BLaER1 treated with 17β-estradiol and CSF1 and Interleukin-3, amounts not matched to agents 10 nM and 100 nM (cell line): ENCODE data around the gene RNASET2.

Source experiments
- H3K27ac ChIP-seq, 11 experiments: shearing (Covaris generic); formaldehyde crosslinking; 2 replicates each; pipeline ENCODE4 v1.8.1; 2022
- H3K27me3 ChIP-seq, 11 experiments: shearing (Covaris generic); formaldehyde crosslinking; 2 replicates each; pipeline ENCODE4 v1.8.1; 2022
- H3K36me3 ChIP-seq, 11 experiments: shearing (Covaris generic); formaldehyde crosslinking; 2 replicates each; pipeline ENCODE4 v1.8.1; 2022
- H3K4me1 ChIP-seq, 10 experiments: shearing (Covaris generic); formaldehyde crosslinking; 2 replicates each; pipeline ENCODE4 v1.8.1; 2022
- H3K4me2 ChIP-seq, 11 experiments: shearing (Covaris generic); formaldehyde crosslinking; 2 replicates each; pipeline ENCODE4 v1.8.1; 2022
- H3K4me3 ChIP-seq, 10 experiments: shearing (Covaris generic); formaldehyde crosslinking; 2 replicates each; pipeline ENCODE4 v1.8.1; 2022
- H3K9ac ChIP-seq, 11 experiments: shearing (Covaris generic); formaldehyde crosslinking; 2 replicates each; pipeline ENCODE4 v1.8.1; 2022
- H3K9me3 ChIP-seq, 11 experiments: shearing (Covaris generic); formaldehyde crosslinking; replicated peaks in 1 of 11; 2 replicates each; pipeline ENCODE4 v1.8.1; 2022
- H4K20me1 ChIP-seq, 11 experiments: shearing (Covaris generic); formaldehyde crosslinking; 2 replicates each; pipeline ENCODE4 v1.8.1; 2022
- Cebpa-rat ChIP-seq, 11 experiments: shearing (Covaris generic); IDR thresholded peaks; 2 replicates each; pipeline ENCODE4 v1.8.1; 2022

RNASET2 gene

GRCh38 chr6:166956444-166957086 is at the start of gene RNASET2:
RNASET2 (minus strand) TSS chr6:166956550; CDS start chr6:166956182, 368 bp downstream.
- Histone ChIP-seq H3K36me3 (peaks cover 6 to 32% (median 21%) of the 10 kb centered on the region in 11 experiments; a peak in 17 of 22 replicates), H3K27me3 (no peaks in the 10 kb centered on the region), H3K4me3 (peak within 1 kb of the TSS; percentile 87 to 99 (median 94)), H3K9me3 (no peaks in the 10 kb centered on the region), H3K4me1 (peaks cover 75 to 86% (median 83%) of the 10 kb centered on the region in 10 experiments), H4K20me1 (peaks cover 32 to 37% (median 34%) of the 10 kb centered on the region in 11 experiments), H3K27ac (peak within 1 kb of the TSS; percentile 89 to 98 (median 94)), H3K4me2 (peak within 1 kb of the TSS; percentile 91 to 100 (median 99)), H3K9ac (peak within 1 kb of the TSS; percentile 87 to 93 (median 89))
- TF ChIP-seq Cebpa-rat (IDR thresholded peaks at IDR 0.05): no peak

GRCh38 chr6:167005350-167006159 is 49.2 kb upstream of the RNASET2 start:
- no peak overlapping the region for H3K9ac ChIP-seq
- H3K27ac ChIP-seq: no peak overlapping the region
- H3K27me3 ChIP-seq: no peaks in the 10 kb centered on the region
- peaks cover 32 to 100% (median 81%) of the 10 kb centered on the region in 11 experiments for H3K36me3 ChIP-seq
- no peak overlapping the region for H3K4me3 ChIP-seq
- peaks cover 0 to 20% (median 11%) of the 10 kb centered on the region in 11 experiments; a peak in 10 of 22 replicates for H4K20me1 ChIP-seq
- TF ChIP-seq Cebpa-rat (IDR thresholded peaks at IDR 0.05): no peak
- H3K9me3 ChIP-seq: no peaks in the 10 kb centered on the region
- no peak overlapping the region for H3K4me2 ChIP-seq
- H3K4me1 ChIP-seq: peaks cover 13 to 18% (median 14%) of the 10 kb centered on the region in 10 experiments

- Histone ChIP-seq H3K27me3 (no peaks in the 10 kb centered on the region), H3K27ac (no peak overlapping the region), H3K4me3 (peak overlapping the region; percentile 87 to 99 (median 98); a peak in 12 of 20 replicates)
These were observed 44.4 kb upstream of the RNASET2 start for GRCh38 chr6:167000759-167001158.

GRCh38 chr6:166999884-167000253 is 43.5 kb upstream of the RNASET2 start:
- H3K9me3 ChIP-seq: 0 out of 22 replicates have a peak, but pooled peaks cover 0 to 3% (median 0%) of the 10 kb centered on the region in 11 experiments
- TF ChIP-seq Cebpa-rat (IDR thresholded peaks at IDR 0.05): no peak
- peak overlapping the region; percentile 87 to 99 (median 98) for H3K4me3 ChIP-seq
- no peaks in the 10 kb centered on the region for H3K27me3 ChIP-seq
- H4K20me1 ChIP-seq: peaks cover 0 to 39% (median 21%) of the 10 kb centered on the region in 11 experiments; a peak in 15 of 22 replicates
- peak overlapping the region; percentile 82 to 92 (median 86) for H3K9ac ChIP-seq
- peak overlapping the region; percentile 50 to 82 (median 78); a peak in 21 of 22 replicates for H3K27ac ChIP-seq
- peaks cover 25 to 36% (median 30%) of the 10 kb centered on the region in 10 experiments for H3K4me1 ChIP-seq
- H3K4me2 ChIP-seq: peak overlapping the region; percentile 75 to 96 (median 81)
- H3K36me3 ChIP-seq: peaks cover 9 to 71% (median 50%) of the 10 kb centered on the region in 11 experiments; a peak in 20 of 22 replicates

More at GRCh38 chr6:167000759-167001158, 44.4 kb upstream of the RNASET2 start:
- TF ChIP-seq Cebpa-rat (IDR thresholded peaks at IDR 0.05): no peak
- peaks cover 25 to 36% (median 30%) of the 10 kb centered on the region in 10 experiments for H3K4me1 ChIP-seq
- peaks cover 0 to 39% (median 21%) of the 10 kb centered on the region in 11 experiments; a peak in 15 of 22 replicates for H4K20me1 ChIP-seq
- H3K4me2 ChIP-seq: peak overlapping the region; percentile 75 to 96 (median 81)
- no peaks in the 10 kb centered on the region for H3K9me3 ChIP-seq
- H3K9ac ChIP-seq: peak overlapping the region in 8 of 11 experiments; percentile 8 to 90 (median 84); a peak in 10 of 22 replicates
- H3K36me3 ChIP-seq: peaks cover 14 to 71% (median 50%) of the 10 kb centered on the region in 11 experiments

- H3K27me3 ChIP-seq: no peaks in the 10 kb centered on the region
- peaks cover 0 to 3% (median 0%) of the 10 kb centered on the region in 11 experiments; a peak in 1 of 22 replicates for H3K9me3 ChIP-seq
- TF ChIP-seq Cebpa-rat (IDR thresholded peaks at IDR 0.05): no peak
- peaks cover 5 to 71% (median 51%) of the 10 kb centered on the region in 11 experiments; a peak in 20 of 22 replicates for H3K36me3 ChIP-seq
- H4K20me1 ChIP-seq: peaks cover 0 to 45% (median 21%) of the 10 kb centered on the region in 11 experiments; a peak in 15 of 22 replicates
- H3K4me1 ChIP-seq: peaks cover 25 to 36% (median 30%) of the 10 kb centered on the region in 10 experiments
- peak within 1 kb of the TSS; percentile 87 to 99 (median 98) for H3K4me3 ChIP-seq
- peak within 1 kb of the TSS; percentile 82 to 92 (median 89) for H3K9ac ChIP-seq
- peak within 1 kb of the TSS; percentile 91 to 99 (median 95) for H3K4me2 ChIP-seq
- H3K27ac ChIP-seq: peak within 1 kb of the TSS; percentile 50 to 86 (median 81); a peak in 21 of 22 replicates
These were observed 43.0 kb upstream of the RNASET2 start, which contains the start of gene CEP43 for GRCh38 chr6:166999145-166999883. CEP43 (plus strand) TSS chr6:166999397; CDS start chr6:166999413, 16 bp downstream.

- Histone ChIP-seq H3K4me1 (peaks cover 25 to 36% (median 30%) of the 10 kb centered on the region in 10 experiments), H4K20me1 (peaks cover 0 to 45% (median 25%) of the 10 kb centered on the region in 11 experiments; a peak in 15 of 22 replicates), H3K36me3 (peaks cover 0 to 71% (median 50%) of the 10 kb centered on the region in 11 experiments; a peak in 18 of 22 replicates), H3K27ac (peak overlapping the region in 10 of 11 experiments; percentile 37 to 86 (median 82); a peak in 21 of 22 replicates), H3K9ac (peak overlapping the region; percentile 77 to 92 (median 88)), H3K4me2 (peak overlapping the region; percentile 91 to 99 (median 95)), H3K9me3 (peaks cover 0 to 3% (median 0%) of the 10 kb centered on the region in 11 experiments; a peak in 1 of 22 replicates), H3K27me3 (no peaks in the 10 kb centered on the region), H3K4me3 (peak overlapping the region; percentile 87 to 99 (median 98))
- TF ChIP-seq Cebpa-rat (IDR thresholded peaks at IDR 0.05): no peak
These were observed 42.1 kb upstream of the RNASET2 start for GRCh38 chr6:166998256-166999144.

GRCh38 chr6:166997768-166998255 is 41.5 kb upstream of the RNASET2 start:
- peaks cover 0 to 71% (median 53%) of the 10 kb centered on the region in 11 experiments; a peak in 17 of 22 replicates for H3K36me3 ChIP-seq
- peaks cover 0 to 49% (median 28%) of the 10 kb centered on the region in 11 experiments; a peak in 15 of 22 replicates for H4K20me1 ChIP-seq
- H3K27me3 ChIP-seq: no peaks in the 10 kb centered on the region
- H3K4me3 ChIP-seq: peak overlapping the region; percentile 87 to 99 (median 98)
- peaks cover 25 to 36% (median 30%) of the 10 kb centered on the region in 10 experiments for H3K4me1 ChIP-seq
- peaks cover 0 to 3% (median 0%) of the 10 kb centered on the region in 11 experiments; a peak in 1 of 22 replicates for H3K9me3 ChIP-seq
- no peak for TF ChIP-seq Cebpa-rat (IDR thresholded peaks at IDR 0.05)
- peak overlapping the region; percentile 77 to 92 (median 88) for H3K9ac ChIP-seq
- H3K4me2 ChIP-seq: peak overlapping the region; percentile 91 to 99 (median 95)
- peak overlapping the region in 9 of 11 experiments; percentile 74 to 86 (median 83); a peak in 14 of 22 replicates for H3K27ac ChIP-seq
